Keratinocyte (primary cell): ENCODE measurements around the gene VWA3A. TPM values are rescaled to one million over a fixed set of nuclear protein-coding genes. Genes with fewer than 3 reads are reported as not detected.

ENCODE experiments used
- DNase-seq: peaks from one replicate; pipeline ENCODE4 v3.0.0-alpha.2; 2011; ENCODE audit warnings: low read depth, missing footprints, low spot score
- FAIRE-seq: peaks from 2 replicates; lab custom pipeline; 2011; peaks lifted over from hg19 to GRCh38; lab: Jason Lieb, UNC
- H2AFZ ChIP-seq: 2 replicates; pipeline ENCODE4 v1.6.0; 2012; ENCODE audit warnings: low read length, control low read depth, inconsistent platforms; ENCODE audit not compliant: control insufficient read depth
- H3K27ac ChIP-seq: 2 replicates; pipeline ENCODE4 v1.5.1; 2011; ENCODE audit warnings: low read length; ENCODE audit not compliant: control insufficient read depth, insufficient read depth
- H3K27me3 ChIP-seq: 3 replicates; pipeline ENCODE4 v1.6.0; 2011; ENCODE audit warnings: low read length; ENCODE audit not compliant: control insufficient read depth, insufficient read depth; ENCODE audit errors: extremely low read depth
- H3K36me3 ChIP-seq, 2 experiments: 2 replicates in 1 of 2; 3 replicates in 1 of 2; pipeline ENCODE4 v1.5.1; 2011; ENCODE audit warnings: low read length in 2 of 2, mild to moderate bottlenecking in 1 of 2; ENCODE audit not compliant: control insufficient read depth in 2 of 2, insufficient read depth in 2 of 2; ENCODE audit errors: extremely low read depth in 1 of 2
- H3K4me1 ChIP-seq: 3 replicates; pipeline ENCODE4 v1.5.1; 2011; ENCODE audit warnings: low read length; ENCODE audit not compliant: control insufficient read depth, insufficient read depth; ENCODE audit errors: extremely low read depth
- H3K4me2 ChIP-seq: 3 replicates; pipeline ENCODE4 v1.6.0; 2011; ENCODE audit warnings: low read depth, low read length; ENCODE audit not compliant: control insufficient read depth, insufficient read depth; ENCODE audit errors: extremely low read depth
- H3K4me3 ChIP-seq, 3 experiments: fragments of 200-600 bp in 1 of 3; sonication (generic) in 1 of 3; 2 replicates in 2 of 3; 3 replicates in 1 of 3; pipeline ENCODE4 v1.5.1; 2011 to 2016; ENCODE audit warnings: low read length in 3 of 3, mild to moderate bottlenecking in 3 of 3, control low read depth in 2 of 3, inconsistent platforms in 1 of 3, low read depth in 1 of 3, mixed read lengths in 1 of 3, mixed run types in 1 of 3, moderate library complexity in 1 of 3; ENCODE audit not compliant: control insufficient read depth in 2 of 3, insufficient read depth in 2 of 3; ENCODE audit errors: extremely low read depth in 1 of 3
- H3K79me2 ChIP-seq: 2 replicates; pipeline ENCODE4 v1.6.0; 2012; ENCODE audit warnings: low read length; ENCODE audit not compliant: control insufficient read depth, insufficient read depth
- H3K9ac ChIP-seq: 3 replicates; pipeline ENCODE4 v1.6.0; 2011; ENCODE audit warnings: low read length; ENCODE audit not compliant: control insufficient read depth, insufficient read depth; ENCODE audit errors: extremely low read depth
- H3K9me1 ChIP-seq: 3 replicates; pipeline ENCODE4 v1.6.0; 2011; ENCODE audit warnings: low read length; ENCODE audit not compliant: control insufficient read depth, insufficient read depth; ENCODE audit errors: extremely low read depth
- H3K9me3 ChIP-seq: 2 replicates; pipeline ENCODE4 v1.5.1; 2012; ENCODE audit warnings: low read depth, low read length; ENCODE audit not compliant: control insufficient read depth
- H4K20me1 ChIP-seq: 3 replicates; pipeline ENCODE4 v1.6.0; 2011; ENCODE audit warnings: low read length; ENCODE audit not compliant: control insufficient read depth, insufficient read depth; ENCODE audit errors: extremely low read depth
- EZH2 ChIP-seq: IDR thresholded peaks from one replicate; pipeline ENCODE4 v1.6.1; 2012; ENCODE audit warnings: inconsistent platforms, mild to moderate bottlenecking, low read length, moderate library complexity
- dilution Hi-C: fragments of 300-500 bp; cut with MboI; formaldehyde crosslinking; loops from one replicate; pipeline ENCODE4 v1.7.0; 2020; ENCODE audit warnings: low sequenced_read_pairs; ENCODE audit not compliant: extremely low pct_ligation_motif_present
- polyA plus RNA-seq, 5 experiments: library from polyadenylated mRNA; depleted of rRNA in 3 of 5; stranded (reverse) in 3 of 5; stranded (forward) in 1 of 5; unstranded in 1 of 5; fragments of >200 nt; gene quantifications; 1 replicate in 1 of 5; 2 replicates in 3 of 5; 3 replicates in 1 of 5; pipeline versions ENCODE4 v1.2.1 to v1.2.3, GENCODE V29; 2011 to 2012; ENCODE audit warnings: missing spikeins in 2 of 5, low read depth in 1 of 5, low replicate concordance in 1 of 5
- TF ChIP-seq, protein P1 (sequence below), 3 experiments: IDR thresholded peaks in 1 of 3; conservative IDR thresholded peaks in 1 of 3; optimal IDR thresholded peaks in 1 of 3; 2 replicates in 2 of 3; 3 replicates in 1 of 3; pipeline versions ENCODE3 to v1.5.1; 2011; ENCODE audit warnings: low read length in 3 of 3, mild to moderate bottlenecking in 3 of 3, moderate library complexity in 2 of 3, control low read depth in 1 of 3, inconsistent platforms in 1 of 3; ENCODE audit not compliant: insufficient read depth in 2 of 3; ENCODE audit errors: extremely low read depth in 1 of 3

Gene VWA3A
- polyA plus RNA-seq, 1 donor (not counting 4 experiments of a cell fraction or from before 2014, with no cell fraction given) = 0.05 TPM

- DNase-seq (no peak), FAIRE-seq (no peak)
- Histone ChIP-seq H4K20me1 (no peaks in the 10 kb centered on the region), H2AFZ (peak overlapping the region; percentile 78), H3K4me1 (peaks cover 34% of the 10 kb centered on the region), H3K9me3 (no peaks in the 10 kb centered on the region), H3K9ac (peak overlapping the region; percentile 85), H3K4me3 (peak overlapping the region in 2 of 3 experiments; percentile 23 to 79), H3K79me2 (peaks cover 40% of the 10 kb centered on the region), H3K27me3 (no peaks in the 10 kb centered on the region), H3K9me1 (peaks cover 2% of the 10 kb centered on the region), H3K36me3 (peaks cover 0 to 4% of the 10 kb centered on the region in 2 experiments), H3K27ac (peak overlapping the region; percentile 73), H3K4me2 (peak overlapping the region; percentile 61)
- dilution Hi-C loops = no loop called here
- TF ChIP-seq EZH2 = no peak
These were observed 113.3 kb downstream of the VWA3A start for GRCh38 chr16:22205577-22206012.

GRCh38 chr16:22206013-22206841 lies 113.9 kb downstream of the VWA3A start, which contains the start of gene EEF2K:
EEF2K (plus strand) TSS chr16:22206278; CDS start chr16:22225730, 19,452 bp downstream.
- no peaks in the 10 kb centered on the region for H3K9me3 ChIP-seq
- peaks cover 2% of the 10 kb centered on the region for H3K9me1 ChIP-seq
- H3K9ac ChIP-seq = peak within 1 kb of the TSS; percentile 85
- peak within 1 kb of the TSS; percentile 89 for H3K4me2 ChIP-seq
- peaks cover 34% of the 10 kb centered on the region for H3K4me1 ChIP-seq
- H3K27me3 ChIP-seq = no peaks in the 10 kb centered on the region
- no peaks in the 10 kb centered on the region for H4K20me1 ChIP-seq
- peaks cover 46% of the 10 kb centered on the region for H3K79me2 ChIP-seq
- TF ChIP-seq EZH2 = no peak
- TF ChIP-seq, protein P1, sequence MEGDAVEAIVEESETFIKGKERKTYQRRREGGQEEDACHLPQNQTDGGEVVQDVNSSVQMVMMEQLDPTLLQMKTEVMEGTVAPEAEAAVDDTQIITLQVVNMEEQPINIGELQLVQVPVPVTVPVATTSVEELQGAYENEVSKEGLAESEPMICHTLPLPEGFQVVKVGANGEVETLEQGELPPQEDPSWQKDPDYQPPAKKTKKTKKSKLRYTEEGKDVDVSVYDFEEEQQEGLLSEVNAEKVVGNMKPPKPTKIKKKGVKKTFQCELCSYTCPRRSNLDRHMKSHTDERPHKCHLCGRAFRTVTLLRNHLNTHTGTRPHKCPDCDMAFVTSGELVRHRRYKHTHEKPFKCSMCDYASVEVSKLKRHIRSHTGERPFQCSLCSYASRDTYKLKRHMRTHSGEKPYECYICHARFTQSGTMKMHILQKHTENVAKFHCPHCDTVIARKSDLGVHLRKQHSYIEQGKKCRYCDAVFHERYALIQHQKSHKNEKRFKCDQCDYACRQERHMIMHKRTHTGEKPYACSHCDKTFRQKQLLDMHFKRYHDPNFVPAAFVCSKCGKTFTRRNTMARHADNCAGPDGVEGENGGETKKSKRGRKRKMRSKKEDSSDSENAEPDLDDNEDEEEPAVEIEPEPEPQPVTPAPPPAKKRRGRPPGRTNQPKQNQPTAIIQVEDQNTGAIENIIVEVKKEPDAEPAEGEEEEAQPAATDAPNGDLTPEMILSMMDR (optimal IDR thresholded peaks at IDR 0.05 in 1 of 3, IDR thresholded peaks at IDR 0.05 in 1 of 3, conservative IDR thresholded peaks at IDR 0.05 in 1 of 3; ENCODE audit: extremely low read depth in 1 of 3, insufficient read depth in 2 of 3, low read length in 3 of 3) = peak; percentile 57 to 84 (median 78)
- H3K36me3 ChIP-seq = peaks cover 0 to 4% of the 10 kb centered on the region in 2 experiments
- H3K27ac ChIP-seq = peak within 1 kb of the TSS; percentile 73
- peak within 1 kb of the TSS; percentile 79 to 94 (median 89) for H3K4me3 ChIP-seq
- peak; percentile 66 for DNase-seq
- peak within 1 kb of the TSS; percentile 89 for H2AFZ ChIP-seq
- FAIRE-seq = peak; percentile 26
- dilution Hi-C loops = no loop called here

Other genes with a start within 250 kb of the VWA3A start
- gene NPIPB4, start 234.8 kb upstream of the VWA3A start, polyA plus RNA-seq = 8.9 to 30.4 TPM (median 17.2 TPM) in 3 replicates
- gene UQCRC2, start 139.2 kb upstream of the VWA3A start, polyA plus RNA-seq = 188 to 255 TPM (median 226 TPM) in 3 replicates
- gene PDZD9, start 91.4 kb upstream of the VWA3A start, polyA plus RNA-seq = not detected in 3 replicates
- gene MOSMO, start 84.4 kb upstream of the VWA3A start, polyA plus RNA-seq = 15.7 to 26.2 TPM (median 16.9 TPM) in 3 replicates
- gene SDR42E2, start 70.0 kb downstream of the VWA3A start, polyA plus RNA-seq = not detected in 3 replicates
- gene EEF2K, start 113.7 kb downstream of the VWA3A start, polyA plus RNA-seq = 6.5 to 13.0 TPM (median 7.3 TPM) in 3 replicates
- gene POLR3E, start 204.9 kb downstream of the VWA3A start, polyA plus RNA-seq = 38.0 to 83.3 TPM (median 74.0 TPM) in 3 replicates